ENCODE results near the gene ZC3H7B.

DNA sequence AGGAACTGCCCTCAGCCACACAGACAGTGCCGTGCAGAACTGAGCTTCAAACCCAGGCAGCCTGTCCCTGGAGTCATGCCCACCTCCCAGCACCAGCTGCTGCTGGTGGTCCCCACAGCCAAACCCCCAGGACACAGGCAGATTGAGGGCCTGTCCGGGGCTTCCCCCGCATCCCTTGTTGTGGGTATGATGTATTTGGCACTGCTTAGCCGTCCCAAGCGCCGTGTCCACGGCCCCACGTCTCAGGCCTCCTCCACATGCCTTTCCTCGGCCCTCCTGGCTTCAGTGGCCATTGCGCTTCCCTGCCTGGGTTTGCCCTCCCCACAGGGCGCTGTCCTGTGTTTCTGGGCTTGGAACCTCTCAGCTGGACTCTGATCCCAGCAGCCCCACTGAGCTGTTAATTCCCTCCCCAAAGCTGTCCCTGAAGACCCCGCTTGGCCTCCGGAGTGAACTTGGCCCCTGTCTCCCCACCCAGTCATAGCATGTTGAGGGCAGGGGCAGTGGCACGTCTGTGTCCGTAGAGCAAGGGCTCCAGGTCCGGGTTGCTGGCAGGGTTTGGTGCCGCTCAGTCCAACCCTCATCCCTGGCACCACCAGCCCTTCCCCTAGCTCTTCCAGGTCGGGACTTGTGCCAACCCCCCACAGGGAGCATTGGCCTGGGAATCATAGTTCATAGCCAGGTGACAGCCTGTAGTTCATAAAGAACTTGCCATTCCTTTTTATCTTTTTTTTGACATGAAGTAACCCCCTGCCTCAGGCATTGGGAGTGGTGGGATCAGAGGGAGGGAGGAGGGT is 45.9 kb downstream of the ZC3H7B start:
- TF ChIP-seq, protein P1, sequence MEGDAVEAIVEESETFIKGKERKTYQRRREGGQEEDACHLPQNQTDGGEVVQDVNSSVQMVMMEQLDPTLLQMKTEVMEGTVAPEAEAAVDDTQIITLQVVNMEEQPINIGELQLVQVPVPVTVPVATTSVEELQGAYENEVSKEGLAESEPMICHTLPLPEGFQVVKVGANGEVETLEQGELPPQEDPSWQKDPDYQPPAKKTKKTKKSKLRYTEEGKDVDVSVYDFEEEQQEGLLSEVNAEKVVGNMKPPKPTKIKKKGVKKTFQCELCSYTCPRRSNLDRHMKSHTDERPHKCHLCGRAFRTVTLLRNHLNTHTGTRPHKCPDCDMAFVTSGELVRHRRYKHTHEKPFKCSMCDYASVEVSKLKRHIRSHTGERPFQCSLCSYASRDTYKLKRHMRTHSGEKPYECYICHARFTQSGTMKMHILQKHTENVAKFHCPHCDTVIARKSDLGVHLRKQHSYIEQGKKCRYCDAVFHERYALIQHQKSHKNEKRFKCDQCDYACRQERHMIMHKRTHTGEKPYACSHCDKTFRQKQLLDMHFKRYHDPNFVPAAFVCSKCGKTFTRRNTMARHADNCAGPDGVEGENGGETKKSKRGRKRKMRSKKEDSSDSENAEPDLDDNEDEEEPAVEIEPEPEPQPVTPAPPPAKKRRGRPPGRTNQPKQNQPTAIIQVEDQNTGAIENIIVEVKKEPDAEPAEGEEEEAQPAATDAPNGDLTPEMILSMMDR (IDR thresholded peaks at IDR 0.05): no peak
- TF ChIP-seq POLR2AphosphoS5 (IDR thresholded peaks at IDR 0.05) (no peak), POLR2A (IDR thresholded peaks at IDR 0.05) (no peak)

Measured in prostate gland (tissue), 2 donors.